ENCODE results near the gene ADGRB3.

DNA sequence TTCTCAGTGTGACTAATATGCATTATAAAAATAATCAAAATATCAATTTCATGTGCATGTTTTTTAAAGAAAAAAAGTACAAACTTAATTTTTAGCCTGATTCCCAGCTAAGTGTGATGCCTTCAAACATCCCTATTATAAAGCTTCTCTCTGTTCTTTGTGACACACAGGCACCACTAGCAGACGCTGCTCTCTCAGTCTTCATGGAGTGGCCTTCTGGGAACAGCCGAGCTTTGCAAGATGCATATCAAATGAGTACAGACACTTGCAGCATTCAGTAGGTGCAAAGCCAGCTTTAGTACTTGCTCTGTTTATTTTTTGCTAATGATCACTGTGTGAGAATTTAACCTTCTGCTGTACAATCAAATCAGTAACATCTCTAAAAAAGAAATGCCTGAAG is 340.0 kb downstream of the ADGRB3 start:
- TF ChIP-seq POLR2A (IDR thresholded peaks at IDR 0.05; ENCODE audit: low read length): no peak
- no peak for TF ChIP-seq GATA1 (IDR thresholded peaks at IDR 0.05; ENCODE audit: low read depth, low read length)
